Measurements from ENCODE around the gene SLC34A3. TPM values are rescaled to one million over a fixed set of nuclear protein-coding genes. Genes with fewer than 3 reads are reported as not detected.

The SLC34A3 gene
- polyA plus RNA-seq, 12 donors, result 0.43 to 1.6 (median 1.0) TPM; not detected in 2

GRCh38 chr9:137195525-137196220, 35.0 kb upstream of the SLC34A3 start:
- no peak for DNase-seq

- no peak for DNase-seq
Observed at GRCh38 chr9:137198051-137198901, 32.4 kb upstream of the SLC34A3 start.

- no peak for DNase-seq
Observed at GRCh38 chr9:137198902-137199283, 31.8 kb upstream of the SLC34A3 start.

- DNase-seq, result no peak
Observed at GRCh38 chr9:137199411-137200121, 31.1 kb upstream of the SLC34A3 start.

GRCh38 chr9:137200311-137201204, 30.1 kb upstream of the SLC34A3 start, which contains the start of gene TPRN:
Gene TPRN, minus strand, starts transcription at chr9:137200741. Its CDS starts 30 bp downstream, at chr9:137200711.
- DNase-seq, result peak; percentile 96

GRCh38 chr9:137201205-137201868, 29.4 kb upstream of the SLC34A3 start:
- no peak for DNase-seq

GRCh38 chr9:137202966-137203365, 27.7 kb upstream of the SLC34A3 start:
- DNase-seq, result no peak

GRCh38 chr9:137204731-137205125, 26.0 kb upstream of the SLC34A3 start:
- DNase-seq, result no peak

GRCh38 chr9:137205126-137206069, 25.3 kb upstream of the SLC34A3 start, which contains the start of the genes NDOR1 and TMEM203:
Gene NDOR1, plus strand, starts transcription at chr9:137205700. Its CDS starts 78 bp downstream, at chr9:137205778.
Gene TMEM203, minus strand, starts transcription at chr9:137205648. Its CDS starts 234 bp downstream, at chr9:137205414.
- DNase-seq, result peak; percentile 94

GRCh38 chr9:137206602-137207001, 24.1 kb upstream of the SLC34A3 start:
- DNase-seq, result no peak

GRCh38 chr9:137211532-137211931, 19.2 kb upstream of the SLC34A3 start:
- DNase-seq, result no peak

GRCh38 chr9:137212520-137212919, 18.2 kb upstream of the SLC34A3 start:
- no peak for DNase-seq

- no peak for DNase-seq
Observed at GRCh38 chr9:137213160-137214060, 17.3 kb upstream of the SLC34A3 start.

GRCh38 chr9:137214620-137215019, 16.1 kb upstream of the SLC34A3 start:
- DNase-seq, result no peak

- DNase-seq, result no peak
Observed at GRCh38 chr9:137215196-137215986, 15.3 kb upstream of the SLC34A3 start.

- DNase-seq, result no peak
Observed at GRCh38 chr9:137216188-137216965, 14.3 kb upstream of the SLC34A3 start.
